ENCODE measurements around the gene CELF2.

CELF2 gene

DNA sequence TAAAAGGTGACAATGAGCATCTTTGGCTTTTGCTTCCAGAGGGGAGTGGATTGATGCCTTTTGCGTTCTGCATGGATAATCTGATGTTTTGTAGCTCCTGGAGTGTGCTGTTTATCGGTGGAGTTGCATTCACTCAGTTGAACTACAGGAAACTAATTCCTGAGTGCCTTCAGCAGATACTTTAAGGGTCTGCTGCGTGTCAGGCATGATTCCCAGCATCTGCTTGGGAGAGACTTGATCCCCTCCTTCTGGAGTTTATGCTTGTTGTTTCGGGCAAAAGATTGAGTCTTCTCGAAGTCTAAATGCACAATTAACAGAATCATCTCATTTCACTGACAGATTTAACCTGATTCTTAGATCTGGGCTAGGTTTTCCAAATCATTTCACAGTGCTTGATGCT lies 46.2 kb downstream of the CELF2 start:
- no peak overlapping the region for H3K27ac ChIP-seq (ENCODE audit: low read depth, low read length)
- H2AK5ac ChIP-seq (ENCODE audit: low read length), result no peak overlapping the region
- H2BK120ac ChIP-seq (ENCODE audit: insufficient read depth, low read length, poor library complexity), result no peak overlapping the region
- no peaks in the 10 kb centered on the region for H3K79me2 ChIP-seq (ENCODE audit: control insufficient read depth, insufficient read depth, low read length, poor library complexity)
- no peak overlapping the region for H3K23ac ChIP-seq (ENCODE audit: low read length)
- H4K8ac ChIP-seq (ENCODE audit: low read depth, low read length), result no peak overlapping the region
- peaks cover 2% of the 10 kb centered on the region for H3K9me3 ChIP-seq (ENCODE audit: insufficient read depth, low read depth, low read length)
- H4K91ac ChIP-seq (ENCODE audit: low read depth, low read length), result no peak overlapping the region
- H3K79me1 ChIP-seq (ENCODE audit: low read length), result no peaks in the 10 kb centered on the region
- peaks cover 2 to 3% of the 10 kb centered on the region in 2 experiments for H3K4me1 ChIP-seq (ENCODE audit: control insufficient read depth in 1 of 2, insufficient read depth in 2 of 2, low read length in 2 of 2)
- no peaks in the 10 kb centered on the region for H3K36me3 ChIP-seq (ENCODE audit: control insufficient read depth in 1 of 2, insufficient read depth in 2 of 2, low read length in 2 of 2)
- no peaks in the 10 kb centered on the region for H3K27me3 ChIP-seq (ENCODE audit: insufficient read depth, low read length)
- no peak overlapping the region for H3K9ac ChIP-seq (ENCODE audit: low read length)
- H3K18ac ChIP-seq (ENCODE audit: low read length), result no peak overlapping the region
- no peak overlapping the region for H2BK5ac ChIP-seq (ENCODE audit: low read depth, low read length, poor library complexity)
- no peak overlapping the region for H4K12ac ChIP-seq (ENCODE audit: low read depth, low read length)
- no peak overlapping the region for H2AFZ ChIP-seq (ENCODE audit: insufficient read depth, low read length, poor library complexity)
- no peak overlapping the region for H2BK12ac ChIP-seq (ENCODE audit: low read length)
- H3K4me2 ChIP-seq (ENCODE audit: low read length), result no peak overlapping the region
- no peak overlapping the region for H3K4me3 ChIP-seq (ENCODE audit: low read depth, low read length)
- H3K4ac ChIP-seq (ENCODE audit: low read depth, low read length), result no peak overlapping the region
- DNase-seq, result no peak
- WGBS (ENCODE audit: extremely low coverage, insufficient coverage, insufficient read length), result no CpG with 5 or more reads among the region's 5 CpGs
- H3K14ac ChIP-seq (ENCODE audit: low read length), result no peak overlapping the region

DNA sequence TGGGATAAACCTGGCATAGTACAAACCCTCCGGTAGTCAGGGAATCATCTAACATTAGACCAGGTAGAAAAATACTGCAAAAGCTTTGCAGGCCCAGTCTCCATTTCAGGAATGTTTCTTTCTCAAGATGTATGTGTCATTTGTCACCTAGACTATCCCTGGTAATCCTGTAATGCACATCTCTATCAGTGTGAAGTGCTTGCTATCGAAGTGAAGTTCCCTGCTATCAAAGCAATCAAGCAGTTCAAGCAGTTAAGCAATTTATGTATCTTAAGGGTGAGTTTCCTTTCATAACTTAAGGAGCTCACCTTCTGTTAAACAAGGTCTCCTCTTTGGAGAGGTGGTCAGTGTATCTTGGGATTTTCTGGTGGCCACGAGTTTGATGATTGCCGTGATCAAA lies 47.2 kb downstream of the CELF2 start:
- Histone ChIP-seq H4K91ac (ENCODE audit: low read depth, low read length) (no peak overlapping the region), H3K4ac (ENCODE audit: low read depth, low read length) (no peak overlapping the region), H3K27me3 (ENCODE audit: insufficient read depth, low read length) (no peaks in the 10 kb centered on the region), H3K9ac (ENCODE audit: low read length) (no peak overlapping the region), H3K18ac (ENCODE audit: low read length) (no peak overlapping the region), H3K4me2 (ENCODE audit: low read length) (no peak overlapping the region), H3K23ac (ENCODE audit: low read length) (no peak overlapping the region), H3K4me1 (ENCODE audit: control insufficient read depth in 1 of 2, insufficient read depth in 2 of 2, low read length in 2 of 2) (peaks cover 2% of the 10 kb centered on the region in 2 experiments), H4K8ac (ENCODE audit: low read depth, low read length) (no peak overlapping the region), H3K79me1 (ENCODE audit: low read length) (no peaks in the 10 kb centered on the region), H3K14ac (ENCODE audit: low read length) (no peak overlapping the region), H4K12ac (ENCODE audit: low read depth, low read length) (no peak overlapping the region), H2AFZ (ENCODE audit: insufficient read depth, low read length, poor library complexity) (no peak overlapping the region), H2BK12ac (ENCODE audit: low read length) (no peak overlapping the region), H3K4me3 (ENCODE audit: low read depth, low read length) (no peak overlapping the region), H2BK5ac (ENCODE audit: low read depth, low read length, poor library complexity) (no peak overlapping the region), H3K27ac (ENCODE audit: low read depth, low read length) (no peak overlapping the region), H3K9me3 (ENCODE audit: insufficient read depth, low read depth, low read length) (peaks cover 2% of the 10 kb centered on the region), H2AK5ac (ENCODE audit: low read length) (no peak overlapping the region), H2BK120ac (ENCODE audit: insufficient read depth, low read length, poor library complexity) (no peak overlapping the region), H3K79me2 (ENCODE audit: control insufficient read depth, insufficient read depth, low read length, poor library complexity) (no peaks in the 10 kb centered on the region), H3K36me3 (ENCODE audit: control insufficient read depth in 1 of 2, insufficient read depth in 2 of 2, low read length in 2 of 2) (no peaks in the 10 kb centered on the region)
- WGBS (ENCODE audit: extremely low coverage, insufficient coverage, insufficient read length), result no CpG with 5 or more reads among the region's 4 CpGs
- peak in 1 of 2 donors; percentile 8 for DNase-seq

DNA sequence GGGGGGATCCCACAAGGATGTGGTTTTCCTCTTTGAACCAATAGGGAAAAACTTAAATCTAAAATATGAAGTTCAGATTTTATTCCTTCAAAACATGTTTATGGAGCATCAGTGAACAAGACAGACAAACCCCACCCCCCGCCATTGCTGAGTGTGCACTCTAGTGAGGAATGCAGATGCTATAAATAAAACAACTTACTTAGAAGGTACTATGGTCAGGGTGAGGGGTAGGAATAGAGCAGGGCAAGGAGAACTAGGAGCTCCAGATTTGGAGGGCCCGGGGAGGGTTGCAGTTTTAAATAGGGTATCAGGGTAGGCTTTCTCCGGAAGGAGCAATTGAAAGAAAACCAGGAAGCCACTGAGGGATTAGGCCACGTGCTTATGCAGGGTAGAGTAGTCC lies 47.9 kb downstream of the CELF2 start:
- Histone ChIP-seq H2AK5ac (ENCODE audit: low read length) (no peak overlapping the region), H2AFZ (ENCODE audit: insufficient read depth, low read length, poor library complexity) (no peak overlapping the region), H4K91ac (ENCODE audit: low read depth, low read length) (no peak overlapping the region), H4K8ac (ENCODE audit: low read depth, low read length) (no peak overlapping the region), H3K4ac (ENCODE audit: low read depth, low read length) (no peak overlapping the region), H3K9ac (ENCODE audit: low read length) (no peak overlapping the region), H2BK5ac (ENCODE audit: low read depth, low read length, poor library complexity) (no peak overlapping the region), H3K4me1 (ENCODE audit: control insufficient read depth in 1 of 2, insufficient read depth in 2 of 2, low read length in 2 of 2) (peaks cover 2% of the 10 kb centered on the region in 2 experiments), H3K9me3 (ENCODE audit: insufficient read depth, low read depth, low read length) (peaks cover 2% of the 10 kb centered on the region), H3K36me3 (ENCODE audit: control insufficient read depth in 1 of 2, insufficient read depth in 2 of 2, low read length in 2 of 2) (no peaks in the 10 kb centered on the region), H3K27ac (ENCODE audit: low read depth, low read length) (no peak overlapping the region), H2BK12ac (ENCODE audit: low read length) (no peak overlapping the region), H3K79me1 (ENCODE audit: low read length) (no peaks in the 10 kb centered on the region), H4K12ac (ENCODE audit: low read depth, low read length) (no peak overlapping the region), H2BK120ac (ENCODE audit: insufficient read depth, low read length, poor library complexity) (no peak overlapping the region), H3K23ac (ENCODE audit: low read length) (no peak overlapping the region), H3K14ac (ENCODE audit: low read length) (no peak overlapping the region), H3K4me2 (ENCODE audit: low read length) (no peak overlapping the region), H3K18ac (ENCODE audit: low read length) (no peak overlapping the region), H3K4me3 (ENCODE audit: low read depth, low read length) (no peak overlapping the region), H3K27me3 (ENCODE audit: insufficient read depth, low read length) (no peaks in the 10 kb centered on the region), H3K79me2 (ENCODE audit: control insufficient read depth, insufficient read depth, low read length, poor library complexity) (no peaks in the 10 kb centered on the region)
- no peak for DNase-seq
- no CpG with 5 or more reads among the region's 4 CpGs for WGBS (ENCODE audit: extremely low coverage, insufficient coverage, insufficient read length)

DNA sequence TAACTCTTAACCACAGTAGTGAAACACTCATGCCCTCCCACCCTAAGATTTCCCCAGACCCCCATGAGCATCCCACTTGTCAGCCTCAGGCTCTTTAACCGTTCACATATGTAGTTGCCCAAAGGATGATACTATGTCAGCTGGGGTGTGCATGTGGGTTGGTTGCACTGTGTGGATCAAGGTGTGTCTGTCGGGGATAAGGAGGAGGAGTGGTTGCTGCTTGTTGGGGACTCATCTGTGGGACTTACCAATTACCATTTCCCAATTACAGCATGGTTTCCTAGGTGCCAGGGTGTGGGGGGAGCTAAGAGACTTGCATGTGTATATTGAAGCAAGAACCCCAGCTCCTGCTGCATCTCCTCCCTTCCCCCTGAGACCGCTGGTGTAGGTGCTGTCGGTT lies 48.8 kb downstream of the CELF2 start:
- H3K4me2 ChIP-seq (ENCODE audit: low read length), result no peak overlapping the region
- DNase-seq, result no peak
- H3K23ac ChIP-seq (ENCODE audit: low read length), result no peak overlapping the region
- H2BK5ac ChIP-seq (ENCODE audit: low read depth, low read length, poor library complexity), result no peak overlapping the region
- no peaks in the 10 kb centered on the region for H3K36me3 ChIP-seq (ENCODE audit: control insufficient read depth in 1 of 2, insufficient read depth in 2 of 2, low read length in 2 of 2)
- no peak overlapping the region for H3K4ac ChIP-seq (ENCODE audit: low read depth, low read length)
- no peak overlapping the region for H4K91ac ChIP-seq (ENCODE audit: low read depth, low read length)
- no peak overlapping the region for H3K9ac ChIP-seq (ENCODE audit: low read length)
- H3K18ac ChIP-seq (ENCODE audit: low read length), result no peak overlapping the region
- no peak overlapping the region for H2AFZ ChIP-seq (ENCODE audit: insufficient read depth, low read length, poor library complexity)
- no peaks in the 10 kb centered on the region for H3K79me1 ChIP-seq (ENCODE audit: low read length)
- no peaks in the 10 kb centered on the region for H3K27me3 ChIP-seq (ENCODE audit: insufficient read depth, low read length)
- H2BK12ac ChIP-seq (ENCODE audit: low read length), result no peak overlapping the region
- H3K4me3 ChIP-seq (ENCODE audit: low read depth, low read length), result no peak overlapping the region
- no peak overlapping the region for H2AK5ac ChIP-seq (ENCODE audit: low read length)
- H4K12ac ChIP-seq (ENCODE audit: low read depth, low read length), result no peak overlapping the region
- no CpG with 5 or more reads among the region's 4 CpGs for WGBS (ENCODE audit: extremely low coverage, insufficient coverage, insufficient read length)
- H3K9me3 ChIP-seq (ENCODE audit: insufficient read depth, low read depth, low read length), result peaks cover 2% of the 10 kb centered on the region
- H2BK120ac ChIP-seq (ENCODE audit: insufficient read depth, low read length, poor library complexity), result no peak overlapping the region
- no peak overlapping the region for H3K14ac ChIP-seq (ENCODE audit: low read length)
- H3K27ac ChIP-seq (ENCODE audit: low read depth, low read length), result no peak overlapping the region
- no peak overlapping the region for H4K8ac ChIP-seq (ENCODE audit: low read depth, low read length)
- no peaks in the 10 kb centered on the region for H3K79me2 ChIP-seq (ENCODE audit: control insufficient read depth, insufficient read depth, low read length, poor library complexity)
- peaks cover 2% of the 10 kb centered on the region in 2 experiments for H3K4me1 ChIP-seq (ENCODE audit: control insufficient read depth in 1 of 2, insufficient read depth in 2 of 2, low read length in 2 of 2)

Measured in trophoblast cell (in vitro differentiated cells and primary cell).